DLD1 (cell line): ENCODE measurements around the gene TEAD3.
"Not testable (repeated sequence)": the region's sequence is repeated elsewhere in the genome, so short reads cannot be mapped to it uniquely, and the experiment has no call there.

Experiments
- in situ Hi-C: cut with HindIII; loops from 2 replicates; pipeline ENCODE4 v1.10.0; 2017; ENCODE audit warnings: low sequenced_read_pairs

TEAD3 gene

GRCh38 chr6:35496841-35497570 is at the start of gene TEAD3:
Gene TEAD3 (minus strand): TSS chr6:35497079.
- in situ Hi-C loops, result no loop called here

GRCh38 chr6:35544769-35545361 is 48.0 kb upstream of the TEAD3 start:
- in situ Hi-C loops, result no loop called here

- in situ Hi-C loops, result no loop called here
These were observed 46.7 kb upstream of the TEAD3 start for GRCh38 chr6:35543459-35544193.

GRCh38 chr6:35541836-35542235 is 45.0 kb upstream of the TEAD3 start:
- in situ Hi-C loops, result no loop called here

- in situ Hi-C loops, result no loop called here
These were observed 42.3 kb upstream of the TEAD3 start for GRCh38 chr6:35539223-35539622.

- in situ Hi-C loops, result not testable (repeated sequence)
These were observed 39.0 kb upstream of the TEAD3 start for GRCh38 chr6:35535847-35536246.

GRCh38 chr6:35534407-35535170 is 37.7 kb upstream of the TEAD3 start:
- in situ Hi-C loops, result no loop called here

GRCh38 chr6:35533981-35534380 is 37.1 kb upstream of the TEAD3 start:
- in situ Hi-C loops, result no loop called here

GRCh38 chr6:35532126-35532525 is 35.2 kb upstream of the TEAD3 start:
- in situ Hi-C loops, result no loop called here

GRCh38 chr6:35524380-35525020 is 27.6 kb upstream of the TEAD3 start:
- in situ Hi-C loops, result no loop called here

- in situ Hi-C loops, result no loop called here
These were observed 26.1 kb upstream of the TEAD3 start for GRCh38 chr6:35522660-35523658.

- in situ Hi-C loops, result no loop called here
These were observed 25.3 kb upstream of the TEAD3 start for GRCh38 chr6:35522151-35522550.

- in situ Hi-C loops, result no loop called here
These were observed 24.4 kb upstream of the TEAD3 start for GRCh38 chr6:35521235-35521634.

- in situ Hi-C loops, result no loop called here
These were observed 22.6 kb upstream of the TEAD3 start for GRCh38 chr6:35519313-35520015.

- in situ Hi-C loops, result no loop called here
These were observed 21.9 kb upstream of the TEAD3 start for GRCh38 chr6:35518566-35519312.

- in situ Hi-C loops, result not testable (repeated sequence)
These were observed 21.1 kb upstream of the TEAD3 start for GRCh38 chr6:35517978-35518377.

GRCh38 chr6:35516712-35517111 is 19.8 kb upstream of the TEAD3 start:
- in situ Hi-C loops, result no loop called here

GRCh38 chr6:35515939-35516338 is 19.1 kb upstream of the TEAD3 start:
- in situ Hi-C loops, result not testable (repeated sequence)
